ENCODE results near the gene TGFB3. TPM values are rescaled to one million over a fixed set of nuclear protein-coding genes. Genes with fewer than 3 reads are reported as not detected.

Gene TGFB3
- 0.62 to 1.1 TPM (median 0.93 TPM) in 5 replicates for total RNA-seq (2022; extraction: Qiagen RNA extraction; ENCODE audit: low read depth)

GRCh38 chr14:75981426-75982265 is at the start of gene TGFB3:
TSS of gene TGFB3 (minus strand) at chr14:75981995. CDS start at chr14:75980893, 1,102 bp downstream.

DNA sequence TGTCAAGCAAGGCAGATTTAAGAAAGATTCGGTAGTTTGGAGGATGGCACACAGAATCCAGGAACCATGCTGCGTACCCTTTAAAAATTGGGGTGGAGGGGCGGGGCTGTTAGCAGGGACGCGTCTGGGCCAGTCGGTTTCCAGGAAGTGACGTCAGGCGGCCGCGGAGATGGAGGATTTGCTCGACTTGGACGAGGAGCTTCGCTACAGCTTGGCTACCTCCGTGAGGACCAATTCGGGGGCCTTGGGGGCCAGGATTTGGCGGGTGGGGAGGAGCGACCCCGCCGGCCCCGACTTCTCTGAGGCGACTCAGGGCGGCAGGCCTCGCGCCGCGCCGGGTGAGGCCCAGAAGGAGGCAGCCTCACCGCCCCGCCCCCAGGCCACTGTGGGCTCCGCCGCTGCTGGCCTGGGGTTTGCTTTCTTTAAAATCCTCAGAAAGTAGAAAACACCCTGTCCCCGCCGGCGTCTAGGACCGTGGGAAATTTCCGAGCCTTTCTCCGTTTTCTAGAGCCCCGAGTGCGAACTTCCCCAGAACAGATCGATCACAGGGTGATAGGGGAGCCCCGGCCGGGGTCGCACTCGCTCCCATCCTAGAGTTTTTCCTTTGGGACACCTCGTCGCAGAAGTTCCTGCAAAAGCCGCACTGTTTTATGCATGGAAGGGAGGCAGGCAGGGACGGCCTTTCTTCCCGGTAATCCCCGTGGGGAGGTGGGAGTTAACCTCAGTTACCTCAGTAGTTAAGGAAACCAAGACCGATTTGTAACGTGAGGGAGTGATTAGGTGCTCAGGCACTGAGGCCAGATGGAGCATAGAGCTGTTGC is 4.0 kb upstream of the TGFB3 start, which contains the start of gene IFT43:
TSS of gene IFT43 (plus strand) at position 146 of the 821 bp plus-strand sequence. CDS start at position 170, 24 bp downstream.

Other genes with a start within 250 kb of the TGFB3 start
- gene IFT43, start 3.8 kb upstream of the TGFB3 start, total RNA-seq (2022; extraction: Qiagen RNA extraction; ENCODE audit: low read depth) = 36.9 to 40.3 TPM (median 38.7 TPM) in 5 replicates
- gene GPATCH2L, start 169.9 kb upstream of the TGFB3 start, total RNA-seq (2022; extraction: Qiagen RNA extraction; ENCODE audit: low read depth) = 21.1 to 27.7 TPM (median 23.2 TPM) in 5 replicates

Measured in A549 treated with DMSO at 1 μM for 4 hours (cell line).